GM18498 (cell line): ENCODE measurements around the gene HVCN1.
A peak's percentile ranks its signal among the peaks of the same experiment; 100 is the strongest.
"Not testable (repeated sequence)": the region's sequence is repeated elsewhere in the genome, so short reads cannot be mapped to it uniquely, and the experiment has no call there.

Source experiments
- ATAC-seq: cut with Tn5 transposase; IDR thresholded peaks from one replicate; pipeline ENCODE4 v1.9.1; 2021; ENCODE audit warnings: mild to moderate bottlenecking, moderate library complexity; ENCODE audit not compliant: unreplicated experiment

HVCN1 gene

GRCh38 chr12:110619534-110619953 is 69.4 kb downstream of the HVCN1 start:
- ATAC-seq: peak; percentile 56

GRCh38 chr12:110616471-110617115 is 72.3 kb downstream of the HVCN1 start:
- no peak for ATAC-seq

GRCh38 chr12:110615171-110615570 is 73.7 kb downstream of the HVCN1 start:
- ATAC-seq: no peak

GRCh38 chr12:110613771-110614684 is 74.9 kb downstream of the HVCN1 start, which contains the start of gene TCTN1:
Gene TCTN1 (plus strand): TSS chr12:110614129. CDS start chr12:110614183, 54 bp downstream.
- ATAC-seq: peak; percentile 96

GRCh38 chr12:110613071-110613770 is 75.7 kb downstream of the HVCN1 start:
- ATAC-seq: no peak

GRCh38 chr12:110606253-110606611 is 82.7 kb downstream of the HVCN1 start:
- no peak for ATAC-seq

- not testable (repeated sequence) for ATAC-seq
Measured at GRCh38 chr12:110602085-110602814, 86.7 kb downstream of the HVCN1 start.

GRCh38 chr12:110600254-110600653 is 88.7 kb downstream of the HVCN1 start:
- ATAC-seq: no peak

- ATAC-seq: no peak
Measured at GRCh38 chr12:110599334-110599733, 89.6 kb downstream of the HVCN1 start.
